ENCODE data around the gene ASNSD1.
"Not testable (repeated sequence)": the region's sequence is repeated elsewhere in the genome, so short reads cannot be mapped to it uniquely, and the experiment has no call there.

Gene ASNSD1

DNA sequence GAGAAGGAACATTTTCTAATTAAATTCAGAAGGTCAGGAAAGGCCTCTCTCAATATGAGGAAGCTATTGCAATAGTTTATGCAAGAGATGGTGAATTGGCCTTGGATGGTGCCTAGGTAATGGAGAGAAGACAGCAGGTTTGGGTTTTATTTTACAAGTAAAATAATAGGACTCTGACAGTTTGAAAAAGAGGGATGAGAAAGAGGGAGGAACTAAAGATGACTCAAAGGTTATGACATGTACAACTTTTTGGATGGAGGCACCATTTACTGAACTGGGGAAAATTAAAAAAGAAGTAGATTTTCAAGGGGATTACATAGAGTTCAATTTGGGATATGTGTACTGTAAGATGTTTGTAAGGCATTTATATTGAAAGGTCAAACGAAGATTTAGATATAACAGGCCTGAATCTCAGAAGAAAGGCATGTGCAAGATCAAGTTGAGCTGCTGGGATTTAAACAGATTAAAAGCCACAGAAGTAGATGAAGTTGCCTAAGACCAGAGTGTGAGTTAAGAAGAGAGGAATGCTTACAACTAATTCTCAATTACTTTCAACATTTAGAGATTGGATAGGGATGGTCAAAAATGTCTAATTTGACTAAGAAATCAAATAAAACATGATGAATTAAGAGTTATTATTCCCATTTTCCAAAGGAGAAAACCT, 12.3 kb upstream of the ASNSD1 start:
- no peak for DNase-seq

DNA sequence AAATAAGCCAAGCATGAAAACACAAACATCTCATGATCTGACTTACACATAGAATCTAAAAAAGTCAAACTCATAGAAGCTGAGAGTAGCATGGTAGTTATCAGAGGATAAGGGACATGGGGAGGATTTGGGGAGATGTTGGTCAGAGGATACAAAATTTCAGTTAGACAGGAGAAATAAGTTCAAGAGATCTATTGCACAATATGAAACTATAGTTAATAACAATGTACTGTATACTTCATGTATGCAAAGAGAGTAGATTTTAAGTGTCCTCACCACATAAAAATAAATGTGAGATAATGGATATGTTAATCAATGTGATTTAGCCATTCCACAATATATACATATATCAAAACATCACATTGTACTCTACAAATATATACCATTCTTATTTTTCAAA, 10.0 kb upstream of the ASNSD1 start:
- DNase-seq: no peak

DNA sequence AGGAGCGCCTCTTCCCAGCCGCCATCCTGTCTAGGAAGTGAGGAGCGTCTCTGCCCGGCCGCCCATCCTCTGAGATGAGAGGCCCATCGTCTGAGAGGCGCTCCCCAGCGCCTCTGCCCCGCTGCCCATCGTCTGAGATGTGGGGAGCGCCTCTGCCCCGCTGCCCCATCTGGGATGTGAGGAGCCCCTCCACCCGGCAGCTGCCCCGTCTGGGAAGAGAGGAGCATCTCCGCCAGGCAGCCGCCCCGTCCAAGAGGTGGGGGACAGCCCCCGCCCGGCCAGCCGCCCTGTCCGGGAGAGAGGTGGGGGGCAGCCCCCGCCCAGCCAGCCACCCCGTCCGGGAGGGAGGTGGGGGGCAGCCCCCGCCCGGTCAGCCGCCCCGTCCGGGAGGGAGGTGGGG, 7.8 kb upstream of the ASNSD1 start:
- DNase-seq: not testable (repeated sequence)

DNA sequence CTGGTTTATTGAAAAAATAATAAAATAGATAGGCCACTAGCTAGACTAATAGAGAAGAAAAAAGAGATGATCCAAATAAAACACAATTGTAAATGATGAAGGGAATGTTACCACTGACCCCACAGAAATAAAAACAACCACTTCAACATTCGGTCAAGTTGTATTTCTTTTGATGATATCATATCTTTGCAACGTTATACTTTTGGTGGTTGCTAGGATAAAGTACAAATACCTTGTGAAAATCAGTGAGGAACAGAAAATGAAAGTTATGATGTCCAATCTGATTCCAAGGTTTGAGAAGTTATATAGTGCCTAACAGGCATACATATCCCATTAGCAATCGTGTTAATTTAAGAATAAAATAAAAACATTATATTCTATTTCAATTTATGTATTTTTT, 6.6 kb upstream of the ASNSD1 start:
- DNase-seq: no peak

DNA sequence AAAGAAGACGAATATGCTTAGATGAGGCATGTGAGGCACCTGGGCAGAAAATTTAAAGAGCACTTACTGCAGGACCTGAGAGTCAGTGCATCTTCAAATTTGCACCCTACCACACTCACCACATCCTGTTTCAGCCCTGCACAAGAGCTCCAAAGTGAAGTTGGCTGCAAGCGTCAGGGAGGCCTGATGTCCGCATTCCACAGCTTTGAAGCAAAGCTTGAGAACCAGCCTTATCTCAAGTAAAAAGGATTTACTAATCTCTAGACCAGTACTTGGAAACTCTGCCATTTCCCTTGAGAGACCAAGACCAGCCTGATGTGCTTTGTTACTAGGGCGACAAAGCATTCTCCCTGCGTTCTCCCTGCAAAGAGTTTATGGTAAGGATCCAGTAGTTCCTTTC, 3.4 kb upstream of the ASNSD1 start:
- peak; percentile 28 for DNase-seq

DNA sequence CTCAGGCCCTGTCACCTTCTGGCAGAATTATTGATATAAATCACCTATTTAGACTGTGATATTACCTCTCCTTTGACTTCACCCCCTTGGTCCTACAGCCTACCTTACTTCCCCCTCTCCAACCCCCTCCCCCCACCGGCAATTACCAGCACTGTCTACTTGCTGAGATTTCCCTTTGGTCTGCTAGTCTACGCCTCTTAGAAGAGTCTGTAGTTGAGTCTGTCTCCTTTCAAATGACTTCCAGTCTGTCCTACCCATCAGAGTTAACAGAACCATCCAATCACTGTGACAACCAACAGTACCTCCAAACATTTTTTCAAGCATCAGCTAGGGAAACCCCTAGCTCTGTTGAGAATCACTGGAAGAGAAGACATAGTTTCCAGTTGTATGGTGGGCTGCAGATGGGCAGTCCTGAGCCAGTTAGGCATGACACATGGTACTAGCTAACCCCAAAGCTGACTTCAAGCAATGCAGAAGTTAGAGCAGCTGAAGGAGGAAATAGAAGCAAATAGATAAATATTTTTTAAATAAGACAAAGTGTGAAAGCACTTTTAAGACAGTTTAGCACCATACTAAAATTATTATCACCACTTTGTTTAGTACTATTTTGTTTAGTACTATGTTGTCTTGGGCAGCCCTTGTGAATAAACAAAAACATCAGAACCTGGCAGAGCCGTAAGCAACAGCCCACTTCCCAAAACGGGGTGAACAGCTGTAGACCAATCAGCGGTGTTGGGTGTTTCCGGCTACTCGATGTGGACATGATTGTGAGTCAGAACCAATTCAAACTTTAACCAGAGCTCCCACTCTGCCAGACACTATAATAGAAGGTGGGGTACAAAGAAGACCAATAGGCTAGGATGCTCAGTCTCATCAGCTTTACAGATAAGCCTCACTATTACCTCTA, 2.7 kb upstream of the ASNSD1 start:
- no peak for DNase-seq

DNA sequence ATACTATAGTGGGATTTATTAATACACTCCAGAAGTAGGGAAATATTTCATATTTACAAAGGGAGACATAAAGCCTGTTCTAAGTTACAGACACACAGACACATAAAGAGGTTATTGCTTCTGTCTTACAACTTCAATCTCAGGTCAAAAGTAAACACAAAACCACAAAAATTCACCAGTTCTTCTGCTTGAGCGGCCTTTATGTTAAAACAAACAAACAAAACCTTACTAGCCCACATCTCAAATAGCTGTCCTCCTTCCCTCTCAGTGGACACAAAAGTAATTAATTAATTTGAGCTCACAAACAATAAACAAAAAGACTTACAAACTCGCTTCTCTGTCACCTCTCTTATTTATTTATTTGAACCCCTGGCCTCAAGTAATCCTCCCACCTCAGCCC, 1.5 kb upstream of the ASNSD1 start:
- no peak for DNase-seq

DNA sequence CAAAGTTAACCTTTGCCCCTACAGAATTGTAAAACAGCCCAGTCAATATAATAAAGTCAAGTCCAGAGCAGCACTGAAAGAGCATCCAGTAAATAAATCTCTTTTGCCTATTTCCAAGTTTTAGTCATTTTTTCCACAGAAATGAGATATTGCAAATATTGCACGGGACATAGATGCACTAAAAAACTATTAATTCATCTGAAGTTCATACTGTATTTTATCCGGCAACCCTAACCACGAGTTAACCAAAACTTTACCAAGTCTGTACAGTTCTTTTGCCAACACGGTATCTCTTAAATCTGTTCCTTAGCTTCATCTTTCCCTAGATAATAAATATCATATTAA, 484 bp upstream of the ASNSD1 start:
- DNase-seq: no peak

DNA sequence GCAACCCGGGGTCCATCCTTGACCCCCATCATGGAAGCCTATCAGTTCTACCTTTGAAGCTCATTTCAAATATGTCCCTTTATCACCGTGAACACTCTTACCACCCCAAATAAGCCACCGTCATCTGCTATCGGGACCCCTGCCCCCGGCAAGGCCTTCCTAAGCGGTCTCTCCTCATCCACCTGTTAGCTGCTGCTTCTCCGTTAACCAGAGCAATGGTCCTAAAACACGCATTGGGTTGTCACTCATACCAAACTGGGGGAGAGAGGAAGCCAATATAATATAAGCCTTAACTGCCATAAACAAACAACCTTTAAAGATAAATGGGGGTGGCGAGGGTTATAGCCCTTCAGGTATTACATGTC, 680 bp downstream of the ASNSD1 start:
- DNase-seq: no peak

DNA sequence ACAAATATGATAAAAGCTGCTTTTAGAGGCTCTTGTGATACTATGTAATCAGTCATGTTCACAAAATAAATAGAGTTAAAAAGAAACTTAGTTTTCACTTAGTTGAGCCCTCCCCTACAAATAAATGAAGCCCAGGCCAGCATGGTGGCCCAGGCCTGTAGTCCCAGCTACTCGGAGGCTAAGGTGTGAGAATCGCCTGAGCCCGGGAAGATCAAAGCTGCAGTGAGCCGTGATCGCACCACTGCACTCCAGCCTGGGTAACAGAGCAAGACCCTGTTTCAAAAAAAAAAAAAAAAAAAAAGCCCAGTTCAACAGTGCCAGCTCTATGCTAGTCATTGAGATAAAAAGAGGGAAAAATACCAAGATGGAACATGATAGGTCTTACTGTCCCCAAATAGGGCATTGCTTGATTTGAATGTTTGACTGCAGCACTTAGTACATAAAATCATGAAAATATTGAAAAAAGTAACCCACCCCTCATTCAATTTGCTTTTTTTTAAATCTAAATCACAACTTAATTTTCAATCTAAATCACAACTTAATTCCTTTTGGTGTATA, 1.5 kb downstream of the ASNSD1 start:
- no peak for DNase-seq

DNA sequence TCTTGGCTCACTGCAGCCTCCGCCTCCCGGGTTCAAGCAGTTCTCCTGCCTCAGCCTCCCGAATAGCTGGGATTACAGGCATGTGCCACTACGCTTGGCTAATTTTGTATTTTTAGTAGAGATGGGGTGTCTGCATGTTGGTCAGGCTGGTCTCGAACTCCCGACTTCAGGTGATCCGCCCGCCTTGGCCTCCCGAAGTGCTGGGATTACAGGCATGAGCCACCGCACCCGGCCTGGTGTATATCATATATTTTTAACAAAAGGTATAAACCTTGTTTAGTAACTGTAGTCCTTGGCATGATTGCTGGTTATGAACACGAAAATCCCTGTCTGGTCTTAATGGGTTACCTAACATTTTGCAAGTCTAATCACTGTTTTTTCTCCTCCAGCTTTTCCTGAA, 2.1 kb downstream of the ASNSD1 start:
- DNase-seq: not testable (repeated sequence)

DNA sequence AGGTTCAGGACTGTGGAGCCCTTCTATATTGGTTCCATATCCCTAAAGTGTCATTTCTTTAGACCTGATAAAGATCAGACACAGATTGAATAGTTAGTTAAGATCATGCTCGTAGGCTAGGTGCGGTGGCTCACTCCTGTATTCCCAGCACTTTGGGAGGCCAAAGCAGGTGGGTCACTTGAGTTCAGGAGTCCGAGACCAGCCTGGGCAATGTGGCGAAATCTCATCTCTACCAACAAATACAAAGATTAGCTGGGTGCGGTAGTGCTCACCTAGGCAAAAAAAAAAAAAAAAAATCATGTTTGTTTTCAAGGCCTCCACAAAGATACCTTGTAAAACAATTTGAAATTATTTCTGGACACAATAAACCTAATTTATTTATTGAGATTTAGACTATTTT, 8.7 kb downstream of the ASNSD1 start:
- no peak for DNase-seq

DNA sequence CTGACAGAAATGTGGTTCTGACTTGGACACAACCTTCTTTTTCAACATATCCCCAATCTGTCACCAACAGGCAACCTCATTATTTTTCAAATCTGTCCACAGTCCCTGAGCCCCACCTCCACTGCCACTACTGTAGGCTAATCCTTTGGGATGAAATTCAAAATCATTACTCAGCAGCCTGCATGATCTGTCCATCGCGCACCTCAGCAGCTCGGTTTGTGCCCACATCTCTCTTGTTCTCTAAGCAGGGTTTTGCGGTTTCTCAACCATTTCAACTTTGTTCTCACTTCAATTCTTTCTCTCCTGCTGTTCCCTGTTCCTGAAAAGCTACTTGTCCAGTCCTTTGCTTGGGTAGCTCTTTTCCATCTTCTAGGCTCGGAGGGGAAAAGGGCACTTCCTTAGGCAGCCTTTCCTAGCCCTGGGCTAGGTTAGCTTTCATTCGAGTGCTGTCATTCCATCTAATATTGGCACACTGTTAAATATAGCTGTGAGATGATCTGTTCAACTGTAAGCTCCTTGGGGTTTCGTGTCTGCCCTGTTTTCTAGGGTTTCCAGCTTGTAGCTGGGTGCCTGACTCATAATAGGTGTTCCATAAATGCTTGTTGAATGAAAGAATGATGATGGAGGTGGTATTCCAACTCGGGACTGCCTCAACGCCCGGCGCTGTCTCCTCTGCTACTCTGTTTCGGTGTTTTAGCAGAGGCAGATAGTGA, 12.6 kb downstream of the ASNSD1 start:
- DNase-seq: no peak

DNA sequence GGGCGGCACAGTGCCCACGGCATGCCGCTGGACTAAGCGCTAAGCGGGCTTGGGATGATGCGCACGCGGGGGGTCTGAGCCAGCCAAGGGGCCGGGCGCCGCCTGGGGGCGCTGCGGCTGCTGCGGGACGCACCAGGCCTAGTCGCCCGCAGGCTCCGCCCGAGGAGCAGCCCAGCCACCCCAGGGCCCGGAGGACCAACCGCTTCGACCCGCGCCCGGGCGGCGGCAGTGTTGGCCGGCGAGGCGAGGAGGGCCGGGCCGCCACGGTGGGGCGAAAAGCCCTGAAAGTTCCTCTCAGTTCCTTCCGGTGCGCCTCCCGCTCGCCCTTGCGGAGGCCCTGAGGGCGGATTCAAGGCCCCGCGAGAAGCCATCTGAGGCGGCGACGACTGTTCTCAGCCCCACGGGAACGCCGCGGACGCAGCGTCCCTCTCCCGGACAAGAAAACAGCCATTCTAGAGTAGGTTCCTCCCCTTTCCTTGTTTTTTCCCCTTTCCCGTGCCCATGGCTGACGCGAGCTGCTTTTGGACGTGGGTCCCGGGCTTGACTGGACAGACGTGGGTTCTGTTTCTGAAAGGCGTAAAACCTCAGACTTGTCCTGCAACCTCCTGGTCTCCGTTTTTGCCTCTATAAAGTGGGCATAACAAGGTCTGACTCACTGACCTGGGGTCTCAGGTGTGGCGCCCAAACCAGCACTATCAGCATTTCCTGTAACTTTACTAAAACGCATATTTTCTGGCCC, 13.3 kb downstream of the ASNSD1 start, which contains the start of gene ANKAR:
Gene ANKAR, plus strand, starts transcription at position 297 of the 739 bp plus-strand sequence. CDS start 1,821 bp downstream, outside the sequence.
- peak; percentile 73 for DNase-seq

DNA sequence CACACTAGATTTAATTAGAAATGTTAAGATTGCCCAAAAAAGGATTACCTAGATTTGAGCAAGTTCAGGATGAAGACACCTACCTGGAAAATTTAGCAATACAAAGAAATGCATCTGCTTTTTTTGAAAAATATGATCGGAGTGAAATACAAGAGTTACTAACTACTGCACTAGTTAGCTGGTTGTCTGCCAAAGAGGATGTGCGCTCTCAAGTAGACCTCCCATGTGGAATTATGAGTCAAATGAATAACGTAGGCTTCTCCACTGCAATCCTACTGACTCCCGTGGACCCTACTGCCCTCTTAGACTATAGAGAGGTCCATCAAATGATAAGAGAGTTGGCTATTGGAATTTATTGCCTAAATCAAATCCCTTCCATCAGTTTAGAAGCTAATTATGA, 15.2 kb downstream of the ASNSD1 start:
- DNase-seq: no peak

DNA sequence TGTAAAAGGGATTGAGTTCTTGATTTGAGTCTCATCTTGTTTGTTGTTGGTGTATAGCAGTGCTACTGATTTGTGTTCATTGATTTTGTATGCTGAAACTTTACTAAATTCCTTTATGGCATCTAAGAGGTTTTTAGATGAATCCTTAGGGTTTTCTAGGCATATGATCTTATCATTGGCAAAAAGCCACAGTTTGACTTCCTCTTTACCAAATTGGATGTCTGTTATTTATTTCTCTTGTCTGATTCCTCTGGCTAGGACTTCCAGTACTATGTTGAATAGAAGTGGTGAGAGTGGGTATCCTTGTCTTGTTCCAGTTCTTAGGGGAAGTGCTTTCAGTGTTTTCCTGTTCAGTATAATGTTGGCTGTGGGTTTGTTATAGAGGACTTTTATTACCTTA, 18.0 kb downstream of the ASNSD1 start:
- DNase-seq: no peak

DNA sequence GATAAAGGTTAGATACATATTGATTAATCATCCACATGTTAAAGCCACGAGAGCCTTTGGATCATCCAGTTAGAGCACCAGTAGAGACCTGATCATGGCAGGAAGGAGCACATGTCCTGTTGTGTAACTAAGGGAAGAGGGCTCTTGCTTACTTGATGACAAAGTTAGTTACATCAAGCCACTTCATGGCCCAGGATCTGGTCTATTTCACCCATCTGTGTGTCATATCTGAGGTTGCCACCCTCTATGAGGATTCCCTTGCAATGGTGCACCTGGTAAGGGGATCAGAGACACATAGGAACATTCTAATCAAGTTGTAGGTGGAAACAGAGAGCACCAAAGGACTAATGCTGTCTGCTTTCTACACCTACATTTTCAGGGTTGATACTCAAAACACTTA, 19.9 kb downstream of the ASNSD1 start:
- DNase-seq: no peak

DNA sequence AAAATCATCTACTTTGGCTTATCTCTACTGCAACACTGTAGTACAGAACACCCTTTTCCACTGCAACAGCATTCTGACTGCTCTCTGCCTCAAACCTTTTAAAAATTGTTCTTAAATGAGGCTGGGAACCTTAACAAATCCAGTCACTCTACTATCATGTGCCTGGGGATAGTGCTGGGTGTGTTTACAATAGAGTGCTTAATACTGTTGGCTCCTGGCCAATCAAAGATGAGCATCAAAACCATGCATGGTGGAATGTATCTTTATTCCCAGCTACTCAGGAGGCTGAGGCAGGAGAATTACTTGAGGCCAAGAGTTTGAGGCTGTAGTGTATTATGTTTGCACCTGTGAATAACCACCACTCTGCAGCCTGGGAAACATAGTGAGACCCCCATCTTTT, 20.6 kb downstream of the ASNSD1 start:
- no peak for DNase-seq

DNA sequence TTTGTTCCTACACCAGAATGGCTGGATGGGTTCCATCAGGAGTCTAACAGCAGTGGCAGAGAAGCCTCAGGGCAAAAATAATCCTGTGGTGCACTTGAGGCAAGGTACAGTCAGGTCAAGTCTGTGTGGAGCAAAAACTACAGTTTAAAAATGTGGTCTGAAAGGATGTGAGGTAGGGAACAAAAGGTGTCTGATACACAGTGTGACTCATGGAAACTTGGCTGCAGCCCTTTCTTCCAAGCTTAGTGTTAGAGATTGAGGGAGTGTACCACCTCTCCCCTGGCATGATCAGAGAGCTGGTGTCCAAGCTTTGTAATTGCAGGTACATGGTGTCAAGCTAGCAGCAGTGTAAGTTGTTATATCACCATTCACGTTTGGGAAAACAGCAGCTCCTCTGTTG, 22.1 kb downstream of the ASNSD1 start:
- DNase-seq: no peak

DNA sequence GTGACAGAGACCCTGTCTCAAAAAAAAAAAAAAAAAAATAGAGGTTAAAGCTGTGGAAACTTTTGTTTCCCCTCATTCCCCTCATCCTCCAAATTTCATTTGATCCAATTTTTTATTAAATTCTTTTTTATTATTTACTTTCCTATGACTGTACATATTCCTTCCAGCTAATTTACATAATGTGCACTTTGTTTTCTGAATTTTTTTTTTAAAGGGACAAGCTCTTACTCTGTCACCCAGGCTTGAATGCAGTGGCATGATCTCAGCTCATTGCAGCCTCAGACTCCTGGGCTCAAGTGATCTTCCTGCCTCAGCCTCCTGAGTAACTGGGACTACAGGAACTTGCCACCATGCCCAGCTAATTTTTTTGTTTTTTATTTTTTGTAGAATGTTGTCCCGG, 23.6 kb downstream of the ASNSD1 start:
- DNase-seq: no peak

DNA sequence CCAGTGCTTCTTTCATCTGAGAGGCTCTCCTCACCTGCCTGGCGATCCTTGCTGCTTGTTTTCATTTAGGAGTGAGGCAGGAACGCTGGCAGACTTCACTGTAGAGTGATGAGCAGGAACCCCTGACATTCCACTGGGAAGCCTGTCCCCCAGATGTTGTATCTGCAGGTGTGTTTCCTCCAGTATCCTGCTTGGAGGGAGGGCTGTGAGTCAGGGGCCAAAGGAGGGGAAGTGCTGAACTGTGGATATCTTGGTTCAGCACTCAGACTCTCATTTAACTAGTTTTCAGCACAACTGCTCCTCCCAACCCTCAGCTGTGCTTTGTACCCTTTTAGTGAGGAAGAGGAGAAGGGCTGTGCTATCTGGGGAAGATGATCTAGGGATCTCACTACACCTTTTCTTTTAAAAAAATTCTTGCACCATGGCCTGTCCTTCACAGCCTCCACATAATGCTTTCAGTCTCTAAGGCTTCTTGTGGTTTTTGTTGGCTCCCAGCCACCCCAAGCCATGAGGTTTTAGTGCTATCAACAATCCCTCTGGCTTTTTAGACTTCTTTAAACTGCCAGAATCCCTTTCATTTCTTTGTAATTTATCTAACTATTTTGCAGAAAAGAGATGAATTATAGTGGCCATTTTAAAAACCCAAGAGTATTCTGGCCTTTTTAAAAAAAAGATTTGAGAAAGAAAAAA, 24.4 kb downstream of the ASNSD1 start:
- DNase-seq: no peak

DNA sequence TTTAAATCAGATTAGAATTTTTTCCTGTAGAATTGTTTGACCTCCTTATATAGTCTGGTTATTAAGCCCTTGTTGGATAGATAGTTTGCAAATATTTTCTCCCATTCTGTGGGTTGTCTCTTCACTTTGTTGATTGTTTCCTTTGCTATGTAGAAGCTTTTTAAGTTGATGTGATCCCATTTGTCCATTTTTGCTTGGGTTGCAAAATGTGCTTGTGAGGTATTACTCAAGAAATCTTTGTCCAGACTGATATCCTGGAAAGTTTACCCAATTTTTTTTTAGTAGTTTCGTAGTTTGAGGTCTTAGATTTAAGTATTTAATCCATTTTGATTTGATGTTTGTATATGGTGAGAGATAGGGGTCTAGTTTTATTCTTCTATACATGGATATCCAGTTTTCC, 26.5 kb downstream of the ASNSD1 start:
- DNase-seq: not testable (repeated sequence)
